ENCODE results near the gene C10orf95.

- no peak for TF ChIP-seq CTCF (IDR thresholded peaks at IDR 0.05 in 8 of 11, conservative IDR thresholded peaks at IDR 0.05 in 3 of 11)
- TF ChIP-seq POLR2A (IDR thresholded peaks at IDR 0.05), result no peak
- peak in 2 of 3 donors; percentile 7 to 46 for TF ChIP-seq POLR2AphosphoS5 (IDR thresholded peaks at IDR 0.05)
Observed at GRCh38 chr10:102484021-102484420, 32.7 kb upstream of the C10orf95 start.

Measured in spleen (tissue), 7 donors.